ENCODE data around the gene MSRB3. TPM values are rescaled to one million over a fixed set of nuclear protein-coding genes. Genes with fewer than 3 reads are reported as not detected.

MSRB3 gene
- total and polyA plus RNA-seq, 2 of the 4 experiments (the other 2 are of a cell fraction), result 31.7 to 35.7 TPM

DNA sequence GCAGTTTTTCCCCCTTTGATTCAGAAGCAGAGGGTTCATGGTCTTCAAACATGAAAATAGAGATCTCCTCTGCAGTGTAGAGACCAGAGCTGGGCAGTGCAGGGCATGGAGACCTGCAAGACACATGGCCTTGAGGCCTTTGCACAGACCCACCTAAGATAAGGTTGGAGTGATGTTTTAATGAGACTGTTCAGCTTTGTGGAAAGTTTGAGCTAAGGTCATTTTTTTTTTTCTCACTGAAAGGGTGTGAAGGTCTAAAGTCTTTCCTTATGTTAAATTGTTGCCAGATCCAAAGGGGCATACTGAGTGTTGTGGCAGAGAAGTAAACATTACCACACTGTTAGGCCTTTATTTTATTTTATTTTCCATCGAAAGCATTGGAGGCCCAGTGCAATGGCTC is 185.1 kb downstream of the MSRB3 start:
- peaks cover 4% of the 10 kb centered on the region for H3K9me1 ChIP-seq (ENCODE audit: insufficient read depth, low read length)
- peaks cover 5% of the 10 kb centered on the region for H3K36me3 ChIP-seq (ENCODE audit: control insufficient read depth, insufficient read depth, low read length)
- H3K14ac ChIP-seq (replicated peaks; ENCODE audit: low read depth, low read length), result no peak overlapping the region
- H3K9ac ChIP-seq (ENCODE audit: low read depth, low read length), result no peak overlapping the region
- ChIA-PET CTCF (interaction anchor here (1.2 to 1.8 kb wide), 2 partner anchors 11 to 93 kb away, joined by 3 to 4 read pairs; no protein-coding TSS in a partner anchor), POLR2A (ENCODE audit: unreplicated experiment) (no interaction called here)
- no TSS peak for BruUV-seq (replicated peaks)
- peaks cover 0 to 11% of the 10 kb centered on the region in 2 experiments; a peak in 3 of 4 replicates for H3K79me1 ChIP-seq (ENCODE audit: low read depth in 1 of 2, low read length in 2 of 2)
- DNase-seq (no peak), ATAC-seq (ENCODE audit: low read depth) (no peak)
- H4K91ac ChIP-seq (ENCODE audit: insufficient read depth, low read depth, low read length), result no peak overlapping the region
- 0 out of 4 replicates have a peak overlapping the region, but pooled peaks of 1 of the 2 experiments have one; percentile 26 for H4K8ac ChIP-seq (ENCODE audit: low read depth in 2 of 2, low read length in 2 of 2)
- no peak overlapping the region for H2AK9ac ChIP-seq (replicated peaks; ENCODE audit: low read depth, low read length, poor library complexity)
- no peak overlapping the region for H2AK5ac ChIP-seq (ENCODE audit: low read depth, low read length)
- H3K56ac ChIP-seq (ENCODE audit: extremely low read depth, insufficient read depth, low read length), result no peak overlapping the region
- H3K23ac ChIP-seq (ENCODE audit: low read depth, low read length), result no peak overlapping the region
- H2BK20ac ChIP-seq (ENCODE audit: low read depth, low read length), result no peak overlapping the region
- in situ Hi-C loops (cut with MboI; ENCODE audit: low sequenced_read_pairs), result no loop called here
- H3K9me3 ChIP-seq (ENCODE audit: control insufficient read depth, insufficient read depth, low read length), result no peaks in the 10 kb centered on the region
- 0 out of 2 replicates have a peak overlapping the region, but pooled peaks have one; percentile 7 for H4K5ac ChIP-seq (ENCODE audit: low read depth, low read length)
- no peak overlapping the region for H3K4me3 ChIP-seq (ENCODE audit: insufficient read depth, low read depth, low read length)
- H2BK5ac ChIP-seq (ENCODE audit: low read depth, low read length, poor library complexity, severe bottlenecking), result peak overlapping the region; percentile 13
- TF ChIP-seq, protein P1, sequence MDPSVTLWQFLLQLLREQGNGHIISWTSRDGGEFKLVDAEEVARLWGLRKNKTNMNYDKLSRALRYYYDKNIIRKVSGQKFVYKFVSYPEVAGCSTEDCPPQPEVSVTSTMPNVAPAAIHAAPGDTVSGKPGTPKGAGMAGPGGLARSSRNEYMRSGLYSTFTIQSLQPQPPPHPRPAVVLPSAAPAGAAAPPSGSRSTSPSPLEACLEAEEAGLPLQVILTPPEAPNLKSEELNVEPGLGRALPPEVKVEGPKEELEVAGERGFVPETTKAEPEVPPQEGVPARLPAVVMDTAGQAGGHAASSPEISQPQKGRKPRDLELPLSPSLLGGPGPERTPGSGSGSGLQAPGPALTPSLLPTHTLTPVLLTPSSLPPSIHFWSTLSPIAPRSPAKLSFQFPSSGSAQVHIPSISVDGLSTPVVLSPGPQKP (IDR thresholded peaks at IDR 0.05; ENCODE audit: borderline replicate concordance, low read depth, low read length), result no peak
- TF ChIP-seq RAD21 (IDR thresholded peaks at IDR 0.05; ENCODE audit: low read length) (no peak), MXI1 (IDR thresholded peaks at IDR 0.05; ENCODE audit: borderline replicate concordance, low read depth, low read length) (no peak), RCOR1 (IDR thresholded peaks at IDR 0.05; ENCODE audit: insufficient replicate concordance, low read length) (no peak), FOS (IDR thresholded peaks at IDR 0.05; ENCODE audit: low read depth, low read length) (no peak), SMC3 (IDR thresholded peaks at IDR 0.05; ENCODE audit: low read depth, low read length) (no peak), MAZ (IDR thresholded peaks at IDR 0.05; ENCODE audit: borderline replicate concordance, low read depth, low read length) (no peak), NFE2L2 (IDR thresholded peaks at IDR 0.05; ENCODE audit: low read depth, low read length) (no peak), MAFK (IDR thresholded peaks at IDR 0.05; ENCODE audit: low read depth, low read length) (no peak)
- no peak overlapping the region for H3K4ac ChIP-seq (ENCODE audit: low read depth, low read length)
- no peak overlapping the region for H3K4me2 ChIP-seq (ENCODE audit: low read depth, low read length)
- intact Hi-C loops (cut with micrococcal nuclease), result loop anchor here (10.0 kb wide), 1 partner anchor 139 kb away; no protein-coding TSS in a partner anchor
- peak overlapping the region; percentile 38; the same call in 1 of the 2 replicates for H3K27ac ChIP-seq (ENCODE audit: insufficient read depth, low read length)
- H4K20me1 ChIP-seq (ENCODE audit: insufficient read depth, low read length), result no peaks in the 10 kb centered on the region
- H2BK120ac ChIP-seq (ENCODE audit: low read depth, low read length), result no peak overlapping the region
- peaks cover 14% of the 10 kb centered on the region for H3K4me1 ChIP-seq (ENCODE audit: control insufficient read depth, insufficient read depth, low read length)
- WGBS, 2 experiments (ENCODE audit: extremely low coverage in 2 of 2, insufficient read length in 1 of 2), result no CpG with 5 or more reads among the region's 1 CpG
- no peak overlapping the region for H2AFZ ChIP-seq (replicated peaks; ENCODE audit: low read length, poor library complexity)
- H3K18ac ChIP-seq (ENCODE audit: low read depth, low read length), result peak overlapping the region; percentile 50; the same call in 1 of the 2 replicates
- H2BK15ac ChIP-seq (ENCODE audit: low read depth, low read length), result no peak overlapping the region
- dilution Hi-C loops (cut with HindIII; ENCODE audit: low sequenced_read_pairs, unreplicated experiment), result no loop called here
- no peaks in the 10 kb centered on the region for H3K27me3 ChIP-seq (ENCODE audit: control insufficient read depth, insufficient read depth, low read length)

All from IMR-90 (cell line).